Kidney (tissue), 14 donors: ENCODE results near the gene ABCC3. TPM values are rescaled to one million over a fixed set of nuclear protein-coding genes. Genes with fewer than 3 reads are reported as not detected.

ENCODE experiments used
- DNase-seq, 5 donors: peaks; one replicate each; pipeline ENCODE4 v3.0.0-alpha.2; 2013 to 2020
- FAIRE-seq: peaks from 2 replicates; lab custom pipeline; 2012; peaks lifted over from hg19 to GRCh38; lab: Jason Lieb, UNC
- H3K27ac ChIP-seq, 2 donors: one replicate each; pipeline ENCODE4 v1.7.0; 2013; ENCODE audit warnings: low read depth in 2 of 2, low read length in 2 of 2, inconsistent platforms in 1 of 2
- H3K27me3 ChIP-seq: one replicate; pipeline ENCODE4 v1.7.1; 2013; ENCODE audit warnings: low read length, inconsistent platforms; ENCODE audit not compliant: control insufficient read depth, insufficient read depth
- H3K36me3 ChIP-seq, 3 donors: one replicate each; pipeline versions ENCODE4 v1.7.0 to v1.7.1; 2013; ENCODE audit warnings: low read length in 3 of 3, control low read depth in 1 of 3, inconsistent platforms in 1 of 3; ENCODE audit not compliant: insufficient read depth in 3 of 3, control insufficient read depth in 2 of 3
- H3K4me1 ChIP-seq, 3 donors: one replicate each; pipeline versions ENCODE4 v1.7.0 to v1.7.1; 2013; ENCODE audit warnings: low read length in 3 of 3, inconsistent platforms in 1 of 3, low read depth in 1 of 3; ENCODE audit not compliant: control insufficient read depth in 2 of 3, insufficient read depth in 2 of 3
- H3K4me3 ChIP-seq, 3 donors: one replicate each; pipeline versions ENCODE4 v1.7.0 to v1.8.1; 2013; ENCODE audit warnings: low read length in 3 of 3, control low read depth in 1 of 3, inconsistent platforms in 1 of 3
- H3K9ac ChIP-seq, 3 donors: one replicate each; pipeline versions ENCODE4 v1.7.0 to v1.7.1; 2013; ENCODE audit warnings: low read length in 3 of 3, control low read depth in 1 of 3, inconsistent platforms in 1 of 3
- H3K9me3 ChIP-seq, 3 donors: one replicate each; pipeline versions ENCODE4 v1.7.0 to v1.7.1; 2013; ENCODE audit warnings: low read length in 3 of 3, control low read depth in 1 of 3, inconsistent platforms in 1 of 3; ENCODE audit not compliant: control insufficient read depth in 2 of 3, insufficient read depth in 1 of 3
- CTCF ChIP-seq: IDR thresholded peaks from 3 replicates; pipeline ENCODE4 v1.5.1; 2012; ENCODE audit warnings: mild to moderate bottlenecking, moderate library complexity, borderline replicate concordance; ENCODE audit not compliant: insufficient read depth; ENCODE audit errors: extremely low read depth
- intact Hi-C: fragments of 100-400 bp; cut with DNase I; formaldehyde crosslinking; loops from one replicate; pipeline ENCODE4 v1.11.1; 2022
- polyA plus RNA-seq: library from polyadenylated mRNA; stranded (reverse); fragments of 350-450 nt; fragmentation: Illumina TruSeq; extraction: RNeasy Lipid Tissue Mini Kit (QIAGEN cat#74804); gene quantifications from one replicate; pipeline ENCODE4 v1.2.3, GENCODE V29; 2014; ENCODE audit warnings: low read depth, low replicate concordance; ENCODE audit not compliant: insufficient read depth
- total RNA-seq: library from RNA; stranded (reverse); fragmentation: NEBNext Ultra II Directional; extraction: Animal tissue kit (Norgen Biotek cat#: 25700); gene quantifications from one replicate; pipeline ENCODE4 v1.2.1, GENCODE V29; 2021
- donor health status: control.
- donor health status: control.
- donor health status: control.
- donor health status: control.
- donor health status: control.
- donor health status: DM: yes; HTN: yes; CAD: no.
- donor health status: Normal renal cell carcinoma (clear cell type).

Gene ABCC3
- total and polyA plus RNA-seq, 2 donors from 2014 or later, result 9.3 to 156 TPM

- TF ChIP-seq CTCF, result no peak
- DNase-seq (no peak), FAIRE-seq (no peak)
- H3K4me1 ChIP-seq, result no peaks in the 10 kb centered on the region
- no peaks in the 10 kb centered on the region for H3K36me3 ChIP-seq
- H3K4me3 ChIP-seq, result no peak overlapping the region
- H3K27me3 ChIP-seq, result no peaks in the 10 kb centered on the region
- no peak overlapping the region for H3K9ac ChIP-seq
- intact Hi-C loops, result no loop called here
- H3K27ac ChIP-seq, result no peak overlapping the region
- no peaks in the 10 kb centered on the region for H3K9me3 ChIP-seq
Measured at GRCh38 chr17:50621574-50622031, 13.1 kb upstream of the ABCC3 start.

- no peak for FAIRE-seq
- no peaks in the 10 kb centered on the region for H3K9me3 ChIP-seq
Measured at GRCh38 chr17:50624321-50624934, 10.3 kb upstream of the ABCC3 start.

GRCh38 chr17:50625032-50625871 is 9.4 kb upstream of the ABCC3 start:
- no peak overlapping the region for H3K27ac ChIP-seq
- DNase-seq (no peak), FAIRE-seq (no peak)
- TF ChIP-seq CTCF, result no peak
- H3K9me3 ChIP-seq, result no peaks in the 10 kb centered on the region
- intact Hi-C loops, result loop anchor here (5.0 kb wide), 1 partner anchor 78 kb away; the partner anchor contains the start of gene SPATA20
- H3K27me3 ChIP-seq, result no peaks in the 10 kb centered on the region
- H3K4me3 ChIP-seq, result no peak overlapping the region
- peaks cover 0 to 11% (median 3%) of the 10 kb centered on the region in 3 donors for H3K4me1 ChIP-seq
- H3K9ac ChIP-seq, result no peak overlapping the region
- no peaks in the 10 kb centered on the region for H3K36me3 ChIP-seq

More at GRCh38 chr17:50624321-50624934, 10.3 kb upstream of the ABCC3 start:
- intact Hi-C loops, result no loop called here
- H3K9ac ChIP-seq, result no peak overlapping the region
- H3K27ac ChIP-seq, result no peak overlapping the region
- no peaks in the 10 kb centered on the region for H3K36me3 ChIP-seq
- no peak for TF ChIP-seq CTCF
- no peak for DNase-seq
- no peaks in the 10 kb centered on the region for H3K27me3 ChIP-seq
- H3K4me3 ChIP-seq, result no peak overlapping the region
- H3K4me1 ChIP-seq, result peaks cover 0 to 11% (median 3%) of the 10 kb centered on the region in 3 donors
